Transverse colon (tissue), 4 donors: ENCODE data around the gene GVQW3.

Experiments used
- EP300 ChIP-seq: sonication (generic); formaldehyde crosslinking; IDR thresholded peaks from one replicate; pipeline ENCODE4 v1.6.1; 2017; ENCODE audit warnings: antibody characterized with exemption, low read depth
- POLR2A ChIP-seq: fragments of 450-650 bp; IDR thresholded peaks from one replicate; pipeline ENCODE4 v1.6.1; 2016; ENCODE audit warnings: antibody characterized with exemption, mild to moderate bottlenecking, moderate library complexity
- POLR2AphosphoS5 ChIP-seq, 3 donors: sonication (generic); formaldehyde crosslinking; IDR thresholded peaks; one replicate each; pipeline ENCODE4 v1.6.1; 2016; ENCODE audit warnings: antibody characterized with exemption in 3 of 3
- TF ChIP-seq, protein P1 (sequence below), 5 experiments: fragments of 200-600 bp in 3 of 5; fragments of 450-650 bp in 2 of 5; sonication (generic) in 3 of 5; IDR thresholded peaks; 1 replicate in 2 of 5; 2 replicates in 3 of 5; pipeline ENCODE4 v1.5.1; 2016 to 2017; ENCODE audit warnings: antibody characterized with exemption in 5 of 5, inconsistent platforms in 3 of 5, mild to moderate bottlenecking in 2 of 5, moderate library complexity in 1 of 5

DNA sequence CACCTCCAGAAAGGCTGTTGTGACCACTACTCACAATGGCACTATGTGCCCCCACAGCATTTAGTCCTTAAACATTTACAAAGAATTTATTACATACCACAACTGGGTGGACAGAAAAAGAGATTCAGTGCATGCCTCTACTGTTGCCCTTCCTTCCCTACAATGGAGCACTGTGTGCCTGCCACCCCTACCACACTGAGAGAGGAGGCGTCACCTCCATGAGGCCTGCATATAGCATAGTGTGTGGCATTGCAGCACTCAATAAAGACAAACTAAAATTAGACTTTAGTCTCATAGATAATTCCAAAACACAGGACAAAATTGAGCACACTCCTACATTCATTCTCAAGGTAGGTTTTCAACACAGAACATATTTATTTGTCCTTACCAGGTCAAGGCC, 26.0 kb upstream of the GVQW3 start:
- TF ChIP-seq, protein P1, sequence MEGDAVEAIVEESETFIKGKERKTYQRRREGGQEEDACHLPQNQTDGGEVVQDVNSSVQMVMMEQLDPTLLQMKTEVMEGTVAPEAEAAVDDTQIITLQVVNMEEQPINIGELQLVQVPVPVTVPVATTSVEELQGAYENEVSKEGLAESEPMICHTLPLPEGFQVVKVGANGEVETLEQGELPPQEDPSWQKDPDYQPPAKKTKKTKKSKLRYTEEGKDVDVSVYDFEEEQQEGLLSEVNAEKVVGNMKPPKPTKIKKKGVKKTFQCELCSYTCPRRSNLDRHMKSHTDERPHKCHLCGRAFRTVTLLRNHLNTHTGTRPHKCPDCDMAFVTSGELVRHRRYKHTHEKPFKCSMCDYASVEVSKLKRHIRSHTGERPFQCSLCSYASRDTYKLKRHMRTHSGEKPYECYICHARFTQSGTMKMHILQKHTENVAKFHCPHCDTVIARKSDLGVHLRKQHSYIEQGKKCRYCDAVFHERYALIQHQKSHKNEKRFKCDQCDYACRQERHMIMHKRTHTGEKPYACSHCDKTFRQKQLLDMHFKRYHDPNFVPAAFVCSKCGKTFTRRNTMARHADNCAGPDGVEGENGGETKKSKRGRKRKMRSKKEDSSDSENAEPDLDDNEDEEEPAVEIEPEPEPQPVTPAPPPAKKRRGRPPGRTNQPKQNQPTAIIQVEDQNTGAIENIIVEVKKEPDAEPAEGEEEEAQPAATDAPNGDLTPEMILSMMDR (IDR thresholded peaks at IDR 0.05), result no peak
- TF ChIP-seq POLR2A (no peak), POLR2AphosphoS5 (IDR thresholded peaks at IDR 0.05) (no peak), EP300 (no peak)
